ENCODE data around the gene OPHN1. TPM values are rescaled to one million over a fixed set of nuclear protein-coding genes. Genes with fewer than 3 reads are reported as not detected.

OPHN1 gene
- total and polyA plus RNA-seq, 2 experiments from 2014 or later, result 2.2 to 3.8 TPM

GRCh38 chrX:68299898-68300297 is 133.4 kb downstream of the OPHN1 start:
- Histone ChIP-seq H2AFZ (no peak overlapping the region), H3F3A (replicated peaks; ENCODE audit: low read depth) (no peaks in the 10 kb centered on the region), H3K27ac (ENCODE audit: low read depth) (no peak overlapping the region), H3K27me3 (ENCODE audit: insufficient read depth) (no peaks in the 10 kb centered on the region), H3K79me2 (replicated peaks; ENCODE audit: insufficient read depth) (no peaks in the 10 kb centered on the region), H4K20me1 (replicated peaks; ENCODE audit: insufficient read depth) (no peaks in the 10 kb centered on the region), H3K4me3 (no peak overlapping the region), H3K36me3 (ENCODE audit: insufficient read depth) (no peaks in the 10 kb centered on the region), H3K4me1 (ENCODE audit: insufficient read depth) (0 out of 2 replicates have a peak, but pooled peaks cover 5% of the 10 kb centered on the region), H3K4me2 (no peak overlapping the region), H3K9me2 (ENCODE audit: insufficient read depth) (no peaks in the 10 kb centered on the region)
- Mint-ChIP-seq H3K4me3 (no peak overlapping the region), H3K36me3 (ENCODE audit: low read depth) (no peaks in the 10 kb centered on the region), H3K9me3 (no peaks in the 10 kb centered on the region), H3K27ac (no peak overlapping the region), H3K27me3 (ENCODE audit: insufficient read depth, low read depth, poor library complexity) (no peaks in the 10 kb centered on the region), H3K4me1 (peaks cover 3% of the 10 kb centered on the region; the same call in 2 of the 3 replicates)
- no peak for DNase-seq (ENCODE audit: low spot score)
- ATAC-seq, result no peak
- TF ChIP-seq POLR2AphosphoS5 (IDR thresholded peaks at IDR 0.05; ENCODE audit: low read depth) (no peak), ZNF331 (CRISPR knock-in tag; IDR thresholded peaks at IDR 0.05; ENCODE audit: low read depth) (no peak), ZNF114 (CRISPR knock-in tag; IDR thresholded peaks at IDR 0.05) (no peak), NANOG (IDR thresholded peaks at IDR 0.05; ENCODE audit: borderline replicate concordance) (no peak), STAT1 (IDR thresholded peaks at IDR 0.05; ENCODE audit: unreplicated experiment) (no peak), ETS1 (IDR thresholded peaks at IDR 0.05) (no peak), CREB1 (CRISPR knock-in tag; IDR thresholded peaks at IDR 0.05; ENCODE audit: low read depth) (no peak)

GRCh38 chrX:68292471-68292870 is 140.8 kb downstream of the OPHN1 start:
- Histone ChIP-seq H2AFZ (no peak overlapping the region), H3K27me3 (ENCODE audit: insufficient read depth) (no peaks in the 10 kb centered on the region), H3F3A (replicated peaks; ENCODE audit: low read depth) (no peaks in the 10 kb centered on the region), H3K27ac (ENCODE audit: low read depth) (no peak overlapping the region), H3K4me3 (no peak overlapping the region), H3K4me1 (ENCODE audit: insufficient read depth) (no peaks in the 10 kb centered on the region), H3K9me2 (ENCODE audit: insufficient read depth) (no peaks in the 10 kb centered on the region), H3K4me2 (no peak overlapping the region), H3K79me2 (replicated peaks; ENCODE audit: insufficient read depth) (no peaks in the 10 kb centered on the region), H4K20me1 (replicated peaks; ENCODE audit: insufficient read depth) (no peaks in the 10 kb centered on the region), H3K36me3 (ENCODE audit: insufficient read depth) (no peaks in the 10 kb centered on the region)
- Mint-ChIP-seq H3K4me3 (no peak overlapping the region), H3K27me3 (ENCODE audit: insufficient read depth, low read depth, poor library complexity) (no peaks in the 10 kb centered on the region), H3K9me3 (no peaks in the 10 kb centered on the region), H3K27ac (no peak overlapping the region), H3K36me3 (ENCODE audit: low read depth) (no peaks in the 10 kb centered on the region), H3K4me1 (no peaks in the 10 kb centered on the region)
- DNase-seq (ENCODE audit: low spot score), result no peak
- no peak for ATAC-seq
- TF ChIP-seq ETS1 (IDR thresholded peaks at IDR 0.05) (no peak), ZNF331 (CRISPR knock-in tag; IDR thresholded peaks at IDR 0.05; ENCODE audit: low read depth) (no peak), EZH2 (IDR thresholded peaks at IDR 0.05; ENCODE audit: low read depth, unreplicated experiment) (no peak), EZH2phosphoT487 (IDR thresholded peaks at IDR 0.05; ENCODE audit: unreplicated experiment) (no peak), STAT1 (IDR thresholded peaks at IDR 0.05; ENCODE audit: unreplicated experiment) (no peak), NANOG (IDR thresholded peaks at IDR 0.05; ENCODE audit: borderline replicate concordance) (no peak), POLR2AphosphoS5 (IDR thresholded peaks at IDR 0.05; ENCODE audit: low read depth) (no peak), CREB1 (CRISPR knock-in tag; IDR thresholded peaks at IDR 0.05; ENCODE audit: low read depth) (no peak), CTCF (conservative IDR thresholded peaks at IDR 0.05; ENCODE audit: low read depth in 2 of 2) (no peak), ZNF462 (CRISPR knock-in tag; IDR thresholded peaks at IDR 0.05) (no peak)
